Body of pancreas (tissue), 4 donors: ENCODE data around the gene MTG1. TPM values are rescaled to one million over a fixed set of nuclear protein-coding genes. Genes with fewer than 3 reads are reported as not detected.

ENCODE experiments used
- ATAC-seq: fragments of 150-250 bp; one replicate; pipeline ENCODE4 v1.9.1; 2016
- DNase-seq, 4 donors: peaks; one replicate each; pipeline ENCODE4 v3.0.0-alpha.2; 2019
- H3K27ac ChIP-seq, 4 donors: fragments of 200-600 bp; sonication (generic); 1 replicate in 3 of 4; 2 replicates in 1 of 4; pipeline versions ENCODE4 v1.5.1 to v1.6.1; 2016 to 2019; ENCODE audit warnings: mild to moderate bottlenecking in 1 of 4, mixed read lengths in 1 of 4, moderate library complexity in 1 of 4
- H3K27me3 ChIP-seq, 2 donors: fragments of 200-600 bp; sonication (generic); one replicate each; pipeline ENCODE4 v1.6.0; 2016; ENCODE audit warnings: mild to moderate bottlenecking in 1 of 2
- H3K36me3 ChIP-seq, 2 donors: fragments of 200-600 bp; sonication (generic); replicated peaks in 1 of 2; 2 replicates each; pipeline ENCODE4 v1.5.1; 2016; ENCODE audit warnings: low read depth in 2 of 2; ENCODE audit not compliant: insufficient read depth in 1 of 2
- H3K4me1 ChIP-seq: fragments of 200-600 bp; sonication (generic); one replicate; pipeline ENCODE4 v1.6.0; 2016
- H3K4me3 ChIP-seq, 2 donors: fragments of 200-600 bp; sonication (generic); 1 replicate in 1 of 2; 2 replicates in 1 of 2; pipeline ENCODE4 v1.5.1; 2016 to 2019
- H3K9me3 ChIP-seq, 3 donors: fragments of 200-600 bp; sonication (generic); 1 replicate in 2 of 3; 2 replicates in 1 of 3; pipeline ENCODE4 v1.5.1; 2016
- POLR2A ChIP-seq, 3 donors: fragments of 450-650 bp; IDR thresholded peaks; one replicate each; pipeline ENCODE4 v1.6.1; 2016; ENCODE audit warnings: antibody characterized with exemption in 3 of 3, mild to moderate bottlenecking in 2 of 3
- WGBS, 2 donors: methylation state at CpG; one replicate each; pipeline ENCODE4 v1.1.5; 2017; 5-methylcytosine and 5-hydroxymethylcytosine counted together
- intact Hi-C: fragments of 100-400 bp; cut with DNase I; formaldehyde crosslinking; loops from one replicate; pipeline ENCODE4 v1.15.1; 2023
- total RNA-seq, 2 donors: library from RNA; depleted of rRNA; stranded (reverse); fragments of >200 nt; gene quantifications; one replicate each; pipeline ENCODE4 v1.1.0, GENCODE V29; 2016
- TF ChIP-seq, protein P1 (sequence below), 7 experiments: fragments of 450-650 bp in 4 of 7; fragments of 200-600 bp in 3 of 7; sonication (generic) in 3 of 7; IDR thresholded peaks; one replicate each; pipeline ENCODE4 v1.5.1; 2016 to 2019; ENCODE audit warnings: antibody characterized with exemption in 7 of 7

Gene MTG1
- total RNA-seq, 2 donors from 2014 or later: 22.8 to 83.7 TPM

DNA sequence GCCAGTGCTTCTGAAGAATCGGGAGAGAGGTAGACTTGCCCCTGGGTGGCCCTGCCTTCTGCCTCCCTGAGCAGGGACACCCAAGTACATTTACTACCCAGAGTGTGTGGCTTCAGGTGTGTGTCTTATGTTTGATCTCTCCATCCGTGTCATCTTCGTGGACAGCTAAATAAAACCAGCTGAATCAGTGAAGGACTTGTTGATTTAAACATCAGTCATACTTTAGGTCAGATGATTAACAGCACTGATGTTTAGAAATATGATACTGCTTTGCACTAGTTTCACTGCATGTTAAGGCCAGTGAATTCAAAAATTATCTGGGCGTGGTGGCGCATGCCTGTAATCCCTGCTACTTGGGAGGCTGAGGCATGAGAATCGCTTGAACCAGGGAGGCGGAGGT is 4.0 kb downstream of the MTG1 start:
- peaks cover 5 to 9% of the 10 kb centered on the region in 2 donors for H3K36me3 ChIP-seq
- TF ChIP-seq, protein P1, sequence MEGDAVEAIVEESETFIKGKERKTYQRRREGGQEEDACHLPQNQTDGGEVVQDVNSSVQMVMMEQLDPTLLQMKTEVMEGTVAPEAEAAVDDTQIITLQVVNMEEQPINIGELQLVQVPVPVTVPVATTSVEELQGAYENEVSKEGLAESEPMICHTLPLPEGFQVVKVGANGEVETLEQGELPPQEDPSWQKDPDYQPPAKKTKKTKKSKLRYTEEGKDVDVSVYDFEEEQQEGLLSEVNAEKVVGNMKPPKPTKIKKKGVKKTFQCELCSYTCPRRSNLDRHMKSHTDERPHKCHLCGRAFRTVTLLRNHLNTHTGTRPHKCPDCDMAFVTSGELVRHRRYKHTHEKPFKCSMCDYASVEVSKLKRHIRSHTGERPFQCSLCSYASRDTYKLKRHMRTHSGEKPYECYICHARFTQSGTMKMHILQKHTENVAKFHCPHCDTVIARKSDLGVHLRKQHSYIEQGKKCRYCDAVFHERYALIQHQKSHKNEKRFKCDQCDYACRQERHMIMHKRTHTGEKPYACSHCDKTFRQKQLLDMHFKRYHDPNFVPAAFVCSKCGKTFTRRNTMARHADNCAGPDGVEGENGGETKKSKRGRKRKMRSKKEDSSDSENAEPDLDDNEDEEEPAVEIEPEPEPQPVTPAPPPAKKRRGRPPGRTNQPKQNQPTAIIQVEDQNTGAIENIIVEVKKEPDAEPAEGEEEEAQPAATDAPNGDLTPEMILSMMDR (IDR thresholded peaks at IDR 0.05): no peak
- TF ChIP-seq POLR2A (IDR thresholded peaks at IDR 0.05): no peak
- intact Hi-C loops: no loop called here

DNA sequence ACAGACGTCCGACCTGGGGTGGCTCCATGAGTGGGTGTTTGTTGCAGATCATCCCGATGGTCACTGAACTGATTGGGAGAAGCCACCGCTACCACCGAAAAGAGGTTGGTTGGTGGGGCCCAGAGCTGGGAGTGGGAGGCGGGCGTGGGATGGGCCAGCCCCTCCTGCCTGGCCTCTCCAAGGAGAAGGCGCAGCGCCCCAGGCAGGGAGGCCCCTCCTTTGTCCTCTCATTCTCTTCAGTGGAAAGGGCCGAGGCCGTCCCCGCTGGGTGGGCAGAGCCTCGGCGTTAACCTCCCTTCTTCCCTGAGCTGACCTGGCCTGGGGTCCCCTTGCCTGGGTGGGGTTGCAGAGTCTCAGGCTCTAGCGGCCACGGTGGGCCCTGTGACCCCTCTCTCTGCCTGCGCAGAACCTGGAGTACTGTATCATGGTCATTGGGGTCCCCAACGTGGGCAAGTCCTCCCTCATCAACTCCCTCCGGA is 5.2 kb downstream of the MTG1 start:
- DNase-seq (no peak), ATAC-seq (no peak)
- H3K27me3 ChIP-seq: no peaks in the 10 kb centered on the region
- intact Hi-C loops: no loop called here
- H3K4me3 ChIP-seq: no peak overlapping the region
- WGBS, 2 donors: 93 to 97% methylated on average over 17 to 19 of the region's 19 CpGs
- H3K27ac ChIP-seq: no peak overlapping the region
- peaks cover 12% of the 10 kb centered on the region for H3K4me1 ChIP-seq
- TF ChIP-seq POLR2A (IDR thresholded peaks at IDR 0.05): no peak
- TF ChIP-seq, protein P1 (IDR thresholded peaks at IDR 0.05): no peak
- H3K9me3 ChIP-seq: no peaks in the 10 kb centered on the region
- H3K36me3 ChIP-seq: peaks cover 10% of the 10 kb centered on the region in 2 donors

More for the DNA sequence above, 4.0 kb downstream of the MTG1 start:
- no peaks in the 10 kb centered on the region for H3K27me3 ChIP-seq
- H3K27ac ChIP-seq: no peak overlapping the region
- no peak for DNase-seq
- H3K9me3 ChIP-seq: no peaks in the 10 kb centered on the region
- peaks cover 16% of the 10 kb centered on the region for H3K4me1 ChIP-seq
- no peak overlapping the region for H3K4me3 ChIP-seq
- 93 to 98% methylated on average over 7 of the region's 7 CpGs for WGBS, 2 donors
- ATAC-seq: no peak

DNA sequence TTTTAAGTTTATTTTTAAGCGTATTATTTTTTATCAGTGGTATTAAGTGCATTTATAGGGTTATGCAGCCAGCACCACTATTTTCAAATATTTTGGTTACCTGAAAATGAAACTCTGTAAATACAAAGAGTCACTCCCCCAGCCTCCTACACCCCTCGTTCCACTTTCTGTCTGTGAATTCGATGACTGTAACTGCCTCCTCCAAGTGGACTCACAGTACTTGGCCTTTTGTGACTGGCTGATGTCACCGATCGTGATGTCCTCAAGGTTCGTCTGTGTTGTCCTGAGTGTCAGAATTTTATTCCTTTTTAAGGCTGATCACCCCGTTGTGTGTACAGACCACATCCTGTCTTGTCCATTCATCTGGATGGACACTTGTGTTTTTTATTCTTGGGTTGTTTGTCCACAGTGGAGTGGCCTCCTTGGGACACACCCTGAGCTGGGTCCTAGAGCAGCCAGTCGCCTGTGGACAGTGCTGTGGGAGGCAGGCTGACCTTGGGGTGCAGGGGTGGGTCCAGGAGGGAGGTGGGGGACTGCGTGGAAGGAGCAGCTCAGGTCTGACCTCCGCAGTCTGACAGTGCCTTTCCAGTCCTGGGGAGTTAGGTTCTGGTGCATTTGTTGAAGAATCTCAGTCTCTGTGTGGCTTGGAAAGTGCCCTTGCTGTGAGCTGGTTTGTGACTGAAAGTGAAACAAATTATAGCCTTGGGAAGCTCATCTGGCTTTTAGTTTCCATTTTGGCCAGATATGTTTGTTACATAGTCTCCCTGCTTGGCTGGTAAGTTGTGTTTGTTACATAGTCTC is 6.9 kb downstream of the MTG1 start:
- WGBS, 2 donors: 83% methylated on average over 10 of the region's 10 CpGs
- intact Hi-C loops: no loop called here
- H3K9me3 ChIP-seq: no peaks in the 10 kb centered on the region
- peaks cover 10 to 14% of the 10 kb centered on the region in 2 donors for H3K36me3 ChIP-seq
- ATAC-seq: no peak
- DNase-seq: no peak
- no peaks in the 10 kb centered on the region for H3K27me3 ChIP-seq
- no peaks in the 10 kb centered on the region for H3K4me1 ChIP-seq
- H3K4me3 ChIP-seq: no peak overlapping the region
- no peak overlapping the region for H3K27ac ChIP-seq
- TF ChIP-seq POLR2A (IDR thresholded peaks at IDR 0.05): no peak
- TF ChIP-seq, protein P1 (IDR thresholded peaks at IDR 0.05): no peak

DNA sequence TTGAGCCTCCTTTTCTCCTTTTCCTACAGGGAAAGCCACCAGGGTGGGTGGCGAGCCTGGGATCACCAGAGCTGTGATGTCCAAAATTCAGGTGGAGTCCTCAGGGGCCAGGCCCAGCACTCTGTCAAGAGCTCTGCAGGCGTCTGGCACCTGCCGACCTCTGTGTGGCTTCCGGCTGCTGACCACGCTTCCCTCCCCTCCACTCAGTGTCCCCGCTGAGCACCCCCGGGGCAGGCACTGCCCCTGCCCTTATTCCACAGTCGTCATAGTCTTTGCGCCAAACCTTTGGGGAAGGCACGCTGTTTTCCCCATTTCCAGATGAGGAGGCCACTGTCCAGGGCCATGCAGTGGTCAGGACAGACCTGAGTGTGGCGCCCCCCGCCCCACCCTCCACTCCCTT is 7.5 kb downstream of the MTG1 start:
- Histone ChIP-seq H3K4me1 (no peaks in the 10 kb centered on the region), H3K4me3 (no peak overlapping the region), H3K27ac (no peak overlapping the region), H3K9me3 (no peaks in the 10 kb centered on the region), H3K27me3 (no peaks in the 10 kb centered on the region), H3K36me3 (peaks cover 10 to 14% of the 10 kb centered on the region in 2 donors)
- no peak for ATAC-seq
- no peak for TF ChIP-seq POLR2A (IDR thresholded peaks at IDR 0.05)
- TF ChIP-seq, protein P1 (IDR thresholded peaks at IDR 0.05): no peak
- intact Hi-C loops: no loop called here
- DNase-seq: no peak
- 93% methylated on average over 12 of the region's 12 CpGs for WGBS, 2 donors
